GM12801 (cell line): ENCODE measurements around the gene TBCB.

Experiments
- CTCF ChIP-seq: IDR thresholded peaks from one replicate; pipeline ENCODE4 v1.5.1; 2011; ENCODE audit warnings: control low read depth; ENCODE audit not compliant: insufficient read length; ENCODE audit errors: extremely low read depth

Gene TBCB

DNA sequence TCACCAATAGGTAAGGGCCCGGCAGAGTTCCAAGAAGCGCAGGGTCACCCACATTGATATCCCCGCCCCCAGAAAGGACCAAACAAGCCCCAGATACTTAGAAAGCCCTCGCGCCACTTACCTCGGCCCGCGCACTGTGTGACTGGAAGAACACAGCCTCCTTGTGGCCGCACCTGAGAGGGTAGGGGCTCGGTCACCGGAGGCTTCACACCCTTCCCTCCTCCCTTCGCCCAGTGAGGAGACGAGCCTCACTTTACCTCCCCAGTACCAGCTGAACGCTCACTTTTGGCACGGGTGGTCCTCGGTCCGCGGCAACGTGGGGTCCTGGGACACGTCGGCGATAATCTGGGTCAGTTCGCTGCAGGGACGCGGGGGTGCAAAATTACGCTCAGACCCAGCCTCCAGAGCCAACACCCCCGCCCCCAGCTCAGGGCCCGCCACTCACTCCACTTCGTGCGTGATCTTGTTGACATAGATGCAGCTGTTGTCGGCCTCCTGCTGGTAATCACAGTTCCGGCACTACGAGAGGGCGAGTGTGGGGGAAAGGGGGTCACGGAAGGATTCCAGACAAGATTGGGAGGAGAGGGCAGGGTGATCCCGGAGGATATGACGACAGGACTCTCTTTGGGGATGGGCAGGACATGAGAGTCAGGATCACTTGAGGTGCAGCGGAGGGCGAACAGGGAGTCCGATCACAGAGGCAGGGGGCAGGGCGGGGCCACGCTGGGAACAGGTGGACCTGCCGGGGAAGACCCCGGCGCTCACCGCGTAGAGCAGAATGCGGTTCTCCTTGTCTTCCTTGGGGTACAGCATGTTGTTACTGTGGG is 1.2 kb upstream of the TBCB start:
- no peak for TF ChIP-seq CTCF

GRCh38 chr19:36114721-36115452 is 381 bp upstream of the TBCB start, which contains the start of gene POLR2I:
TSS of gene POLR2I (minus strand) at chr19:36114875. CDS start at chr19:36114856, 19 bp downstream.
- TF ChIP-seq CTCF = no peak

- TF ChIP-seq CTCF = no peak
Measured at GRCh38 chr19:36116344-36116637, 1.0 kb downstream of the TBCB start.

GRCh38 chr19:36120092-36120983 is 5.1 kb downstream of the TBCB start:
- TF ChIP-seq CTCF = no peak

- TF ChIP-seq CTCF = no peak
Measured at GRCh38 chr19:36120984-36121358, 5.7 kb downstream of the TBCB start.

GRCh38 chr19:36121486-36122124 is 6.3 kb downstream of the TBCB start:
- TF ChIP-seq CTCF = no peak
